GM19467 (cell line): ENCODE measurements around the gene INKA2.

Experiments used
- ATAC-seq: cut with Tn5 transposase; IDR thresholded peaks from one replicate; pipeline ENCODE4 v1.9.1; 2021; ENCODE audit warnings: mild to moderate bottlenecking, moderate library complexity; ENCODE audit not compliant: unreplicated experiment

The INKA2 gene

GRCh38 chr1:111739194-111739924 lies at the start of gene INKA2:
INKA2 (minus strand) TSS chr1:111739395; CDS start chr1:111739242, 153 bp downstream.
- ATAC-seq = peak; percentile 81

GRCh38 chr1:111786669-111787207 lies 47.5 kb upstream of the INKA2 start:
- ATAC-seq = no peak

DNA sequence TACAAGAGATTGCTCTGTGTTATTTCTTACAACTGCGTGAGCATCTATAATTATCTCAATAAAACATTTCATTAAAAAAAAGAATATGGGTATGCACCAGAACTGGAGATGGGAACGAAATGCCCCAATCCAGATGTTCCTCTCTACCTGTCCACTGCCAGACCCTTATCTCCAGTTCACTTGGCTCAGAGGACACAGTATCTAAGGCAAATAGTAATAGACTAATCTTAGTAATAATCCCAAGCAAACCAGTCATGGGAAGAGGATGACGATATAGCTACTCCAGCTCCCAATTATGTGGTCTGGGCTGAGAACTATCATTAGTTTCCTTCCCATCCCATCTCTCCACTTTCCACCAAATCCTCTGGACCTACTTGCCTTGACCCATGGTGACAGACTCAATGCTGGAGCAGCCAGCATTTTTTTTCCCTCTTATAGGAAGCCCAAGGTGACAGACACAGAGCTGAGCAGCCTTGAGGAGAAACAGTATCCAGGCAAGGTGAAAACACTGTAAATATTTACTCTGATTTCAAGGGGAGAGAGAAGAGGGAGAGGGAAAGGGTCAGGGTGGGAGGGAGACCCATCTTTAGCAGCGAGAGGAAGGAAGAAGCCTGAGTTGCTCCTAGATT lies 45.2 kb upstream of the INKA2 start:
- ATAC-seq = no peak

DNA sequence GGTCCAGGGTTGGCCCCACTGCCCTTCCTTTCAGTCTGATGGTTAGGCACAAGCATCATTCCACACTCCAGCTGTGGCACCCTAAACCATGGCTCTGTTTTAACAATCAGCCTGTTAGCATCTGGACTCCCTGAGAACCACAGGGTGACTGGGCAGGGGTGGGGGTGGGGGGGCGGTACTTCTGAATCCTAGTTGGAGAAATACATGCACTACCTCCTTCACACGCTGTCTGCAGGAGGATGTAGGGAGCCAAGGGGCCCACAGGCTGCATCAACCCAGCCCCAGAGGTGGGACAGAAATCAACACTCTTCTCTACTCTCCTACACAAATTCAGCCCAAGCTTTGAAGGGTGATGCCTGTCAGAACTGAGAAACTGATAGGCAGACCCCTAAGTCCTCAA lies 40.4 kb upstream of the INKA2 start:
- no peak for ATAC-seq

- no peak for ATAC-seq
Measured at GRCh38 chr1:111778541-111779051, 39.4 kb upstream of the INKA2 start.

DNA sequence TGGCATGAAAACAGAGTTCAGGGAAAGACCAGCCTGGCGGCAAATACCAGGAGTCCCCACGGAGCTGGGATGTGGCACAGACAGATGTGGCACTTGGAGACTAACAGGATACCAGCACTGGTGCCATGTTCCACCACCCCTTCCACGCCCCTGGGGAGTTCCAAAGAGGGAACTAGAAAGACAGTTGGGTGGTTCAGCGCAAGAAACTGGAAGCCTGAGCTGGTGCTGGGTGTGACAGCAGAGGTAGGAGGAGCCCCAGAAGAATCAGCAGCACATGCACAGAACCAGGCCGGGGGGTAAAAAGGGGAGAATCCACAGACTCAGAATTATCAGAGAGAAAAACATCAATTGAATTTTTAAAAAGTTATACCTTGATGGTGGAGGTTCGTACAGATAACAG lies 38.9 kb upstream of the INKA2 start:
- ATAC-seq = no peak

- ATAC-seq = no peak
Measured at GRCh38 chr1:111777301-111777700, 38.1 kb upstream of the INKA2 start.

GRCh38 chr1:111776861-111777260 lies 37.7 kb upstream of the INKA2 start:
- no peak for ATAC-seq

DNA sequence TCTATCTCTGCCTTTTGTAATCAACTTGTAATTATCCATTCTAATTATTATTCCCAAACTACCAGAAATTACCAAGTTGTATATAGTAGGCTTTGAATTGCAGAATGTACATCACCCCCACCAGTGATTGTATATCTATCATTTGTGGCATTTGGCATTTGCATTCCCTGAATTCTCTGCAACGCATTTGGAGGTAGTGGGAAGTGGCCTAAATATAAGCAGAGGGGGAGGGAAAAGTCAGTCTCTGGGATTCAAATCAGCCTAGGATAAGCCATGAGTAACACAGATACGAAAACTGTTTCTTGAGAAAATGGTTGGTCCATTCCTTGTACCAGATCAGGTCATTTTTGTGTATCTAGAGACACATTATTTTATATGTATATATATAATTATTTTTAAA lies 37.2 kb upstream of the INKA2 start:
- no peak for ATAC-seq

DNA sequence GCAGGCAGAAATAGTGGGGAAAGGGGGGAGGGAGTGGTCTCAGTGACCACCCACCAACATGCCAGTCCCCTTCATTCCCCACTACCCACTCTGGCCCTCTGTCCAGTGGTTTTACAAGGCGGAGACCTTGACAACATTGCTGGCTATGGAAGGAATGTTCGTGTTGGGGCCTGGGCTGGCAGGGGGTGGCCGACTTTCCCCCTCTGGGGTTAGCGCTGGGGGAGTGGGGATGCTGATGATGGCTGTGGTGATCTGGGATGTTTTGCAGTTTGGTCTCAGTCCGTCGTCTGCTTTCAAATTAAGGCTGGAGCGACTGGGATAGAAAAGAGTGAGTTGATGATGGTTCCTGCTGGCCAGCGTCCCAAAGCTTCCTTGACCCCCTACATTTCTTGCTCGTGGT lies 36.8 kb upstream of the INKA2 start:
- ATAC-seq = no peak

- no peak for ATAC-seq
Measured at GRCh38 chr1:111770916-111771315, 31.7 kb upstream of the INKA2 start.

GRCh38 chr1:111769517-111770146 lies 30.4 kb upstream of the INKA2 start:
- ATAC-seq = no peak

DNA sequence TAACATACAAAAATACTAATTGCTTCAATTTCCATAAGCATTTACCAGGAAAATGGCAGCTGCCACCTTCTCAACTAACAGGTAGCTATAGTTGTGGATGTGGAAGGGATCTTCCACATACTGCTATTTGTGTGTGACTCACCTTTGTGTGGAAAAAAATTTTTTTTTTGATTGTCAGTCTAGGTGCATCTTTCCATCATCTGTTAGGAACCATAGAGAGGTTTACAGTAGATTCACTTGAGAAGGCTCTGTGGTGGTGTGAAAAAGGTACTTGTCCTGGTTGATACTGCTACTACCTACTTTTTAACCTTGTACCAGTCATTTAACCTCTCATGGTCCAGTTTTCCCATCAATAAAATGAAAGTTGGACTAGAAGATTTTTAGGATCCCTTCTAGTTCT lies 29.4 kb upstream of the INKA2 start:
- no peak for ATAC-seq

GRCh38 chr1:111768023-111768422 lies 28.8 kb upstream of the INKA2 start:
- ATAC-seq = no peak

GRCh38 chr1:111762332-111762731 lies 23.1 kb upstream of the INKA2 start:
- no peak for ATAC-seq

GRCh38 chr1:111761717-111762116 lies 22.5 kb upstream of the INKA2 start:
- ATAC-seq = no peak

- ATAC-seq = no peak
Measured at GRCh38 chr1:111758373-111758772, 19.2 kb upstream of the INKA2 start.

GRCh38 chr1:111756124-111756513 lies 16.9 kb upstream of the INKA2 start:
- ATAC-seq = peak; percentile 5

- ATAC-seq = peak; percentile 82
Measured at GRCh38 chr1:111755331-111756123, 16.3 kb upstream of the INKA2 start, which contains the start of gene DDX20. DDX20 (plus strand) TSS chr1:111755901; CDS start chr1:111755925, 24 bp downstream.

DNA sequence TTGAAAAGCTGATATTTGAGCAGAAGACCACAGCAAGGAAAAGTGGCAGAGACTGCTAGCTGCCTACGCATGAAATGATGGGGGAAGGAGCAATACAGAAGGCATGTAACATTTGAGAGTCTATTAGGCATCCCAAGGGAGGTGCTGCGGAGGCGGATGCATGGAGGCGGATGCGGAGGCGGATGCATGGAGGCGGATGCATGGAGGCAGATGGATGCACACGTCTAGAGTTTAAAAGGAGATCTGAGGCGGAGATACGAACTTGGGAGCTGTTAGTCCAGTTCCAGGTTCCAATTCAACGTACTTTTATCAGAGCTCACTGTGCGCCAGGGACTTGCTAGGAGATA lies 15.8 kb upstream of the INKA2 start:
- peak; percentile 3 for ATAC-seq
